ENCODE measurements around the gene PRKCA.

Gene PRKCA

DNA sequence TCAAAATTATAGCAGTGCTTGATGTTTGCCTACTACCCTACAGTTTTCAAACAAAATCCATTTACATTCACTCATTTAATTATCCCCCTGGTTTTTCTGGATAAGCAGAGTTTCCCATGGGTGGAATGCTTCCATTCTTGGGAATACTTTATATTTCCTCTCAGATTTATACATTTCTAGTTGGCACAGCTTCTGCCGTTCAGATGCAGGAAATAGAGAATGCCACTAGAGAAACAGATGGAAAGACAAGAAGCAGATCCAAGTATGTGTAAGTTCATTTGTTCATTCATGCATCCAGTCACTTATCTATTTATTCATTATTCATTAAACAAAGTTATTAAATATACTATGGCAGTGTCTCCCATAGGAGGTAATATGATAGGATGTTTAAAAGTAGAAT lies 467.5 kb downstream of the PRKCA start:
- DNase-seq (ENCODE audit: low read depth, low spot score), result no peak

GRCh38 chr17:66772148-66772812 lies 469.9 kb downstream of the PRKCA start:
- DNase-seq (ENCODE audit: low read depth, low spot score), result no peak

- DNase-seq (ENCODE audit: low read depth, low spot score), result no peak
These were observed 472.9 kb downstream of the PRKCA start for GRCh38 chr17:66775271-66775670.

DNA sequence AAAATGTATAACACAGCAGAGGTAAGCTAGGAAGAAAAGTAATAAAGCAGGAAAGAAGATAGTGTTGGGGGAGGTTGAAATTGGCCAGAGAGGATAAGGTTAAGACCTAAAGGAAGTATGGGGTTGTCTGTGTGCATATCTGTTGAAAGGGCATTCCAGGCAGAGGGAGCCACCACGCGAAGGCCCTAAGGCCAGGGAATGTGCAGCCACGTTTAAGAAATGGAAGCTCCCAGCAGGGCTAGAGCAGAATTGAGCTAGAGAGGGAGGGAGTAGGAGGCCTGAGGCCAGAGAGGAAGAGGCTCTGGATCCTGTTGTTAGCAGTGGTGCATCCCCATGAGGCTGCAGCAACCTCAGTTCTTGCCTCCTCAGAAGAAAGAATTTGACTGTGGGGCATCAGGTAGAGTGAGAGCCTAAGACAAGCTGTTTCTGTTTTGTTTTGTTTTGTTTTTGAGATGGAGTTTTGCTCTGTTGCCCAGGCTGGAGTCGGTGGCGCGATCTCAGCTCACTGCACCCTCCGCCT lies 473.5 kb downstream of the PRKCA start:
- DNase-seq (ENCODE audit: low read depth, low spot score), result no peak

DNA sequence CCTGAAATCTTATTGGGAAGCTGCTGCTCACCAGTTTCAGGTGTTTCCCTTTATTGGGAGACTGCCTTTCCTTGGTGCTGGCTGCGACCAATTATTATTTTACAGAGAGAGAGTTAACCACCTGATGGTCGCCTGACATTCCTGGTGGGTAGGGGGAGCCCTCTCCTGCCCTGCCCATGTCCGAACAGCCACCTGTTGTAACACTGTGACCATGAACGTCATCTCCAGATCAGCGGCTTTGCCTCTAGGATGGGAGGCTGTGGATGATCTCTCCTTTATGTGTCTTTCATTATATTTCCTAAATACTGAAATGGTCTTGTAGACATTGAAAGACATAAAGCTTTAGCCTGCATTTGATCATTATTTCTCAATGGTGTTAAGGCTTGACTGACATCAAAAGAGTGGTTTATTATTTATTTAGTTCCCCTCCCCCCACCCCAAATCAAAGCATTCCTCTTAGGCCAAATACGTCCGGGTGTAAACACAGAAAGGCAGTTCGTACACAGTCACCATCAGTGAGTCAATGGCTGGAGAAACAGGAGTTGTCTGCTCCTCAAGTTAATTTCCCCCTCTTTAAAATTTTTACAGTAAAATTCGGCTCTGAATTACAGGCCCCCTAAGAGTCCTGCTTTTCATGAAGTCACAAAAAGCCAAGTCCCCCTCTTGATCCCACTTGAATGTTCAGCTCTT lies 474.7 kb downstream of the PRKCA start:
- no peak for DNase-seq (ENCODE audit: low read depth, low spot score)

- DNase-seq (ENCODE audit: low read depth, low spot score), result no peak
These were observed 475.3 kb downstream of the PRKCA start for GRCh38 chr17:66777689-66778225.

DNA sequence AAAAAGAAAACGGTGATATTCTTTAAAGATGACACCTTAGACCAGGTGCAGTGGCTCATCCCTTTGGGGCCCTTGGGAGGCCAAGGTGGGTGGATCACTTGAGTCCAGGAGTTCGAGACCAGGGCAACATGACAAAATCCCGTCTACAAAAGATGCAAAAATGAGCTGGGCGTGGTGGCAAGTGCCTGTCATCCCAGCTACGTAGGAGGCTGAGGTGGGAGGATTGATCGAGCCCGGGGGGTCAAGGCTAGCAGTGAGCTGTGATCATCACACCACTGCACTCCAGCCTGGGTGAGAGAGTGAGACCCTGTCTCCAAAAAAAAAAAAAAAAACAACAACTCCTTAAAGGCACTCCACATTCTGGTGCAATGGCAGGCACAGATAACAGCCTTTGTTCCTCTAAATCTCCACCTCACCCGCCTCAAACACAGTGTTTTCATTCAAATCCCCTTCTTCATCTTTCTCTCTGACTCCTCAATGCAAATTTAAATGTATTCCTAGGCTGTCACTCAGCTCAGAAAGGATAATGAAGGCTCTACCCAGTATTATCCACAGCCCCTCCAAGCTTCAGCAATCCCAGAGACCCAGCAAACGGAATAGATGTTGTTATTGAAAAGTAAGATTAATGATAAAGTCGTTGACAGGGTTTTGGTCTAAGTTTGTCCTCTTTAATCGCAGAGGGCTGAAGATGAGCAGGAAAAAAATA lies 476.3 kb downstream of the PRKCA start:
- no peak for DNase-seq (ENCODE audit: low read depth, low spot score)

DNA sequence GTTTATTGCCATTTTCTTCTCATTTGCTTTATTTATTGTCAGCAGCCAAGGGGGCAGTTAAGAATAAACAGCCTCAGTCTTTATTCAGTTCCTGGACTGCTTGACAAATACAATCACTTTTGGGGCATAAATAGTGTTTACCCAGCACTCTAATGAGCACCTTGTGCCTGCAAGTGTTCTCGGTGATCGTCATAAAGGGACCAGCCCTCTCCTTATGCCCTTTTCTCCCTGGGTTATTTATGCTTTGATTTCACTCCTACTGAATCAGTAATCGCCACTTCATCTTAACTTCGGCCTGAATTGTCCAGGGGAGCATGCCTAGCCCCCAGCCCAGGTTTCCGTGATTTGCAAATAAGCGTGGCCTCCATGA lies 476.8 kb downstream of the PRKCA start:
- no peak for DNase-seq (ENCODE audit: low read depth, low spot score)

GRCh38 chr17:66781135-66781534 lies 478.7 kb downstream of the PRKCA start:
- DNase-seq (ENCODE audit: low read depth, low spot score), result no peak

- no peak for DNase-seq (ENCODE audit: low read depth, low spot score)
These were observed 480.4 kb downstream of the PRKCA start for GRCh38 chr17:66782851-66783250.

- no peak for DNase-seq (ENCODE audit: low read depth, low spot score)
These were observed 481.4 kb downstream of the PRKCA start for GRCh38 chr17:66783656-66784381.

GRCh38 chr17:66784621-66785364 lies 482.4 kb downstream of the PRKCA start:
- no peak for DNase-seq (ENCODE audit: low read depth, low spot score)

DNA sequence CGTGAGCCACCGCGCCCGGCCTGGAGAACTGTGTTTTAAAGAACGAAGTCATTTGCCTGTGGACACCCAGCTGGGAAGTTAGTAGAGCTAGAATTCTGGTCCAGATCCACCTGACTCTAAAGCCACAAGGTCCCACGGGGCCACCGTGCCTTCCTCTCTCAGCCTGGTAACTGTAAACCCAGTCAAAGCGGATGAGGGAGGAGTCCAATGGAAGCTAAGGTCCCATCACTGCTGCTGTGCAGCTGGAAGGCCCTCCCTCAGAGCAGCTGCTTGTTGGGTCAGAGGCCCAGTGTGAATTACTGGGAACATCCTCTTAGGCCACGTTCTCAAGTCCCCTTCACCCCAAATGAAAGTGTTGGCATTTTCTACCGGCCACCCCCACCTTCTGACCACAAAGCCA lies 483.7 kb downstream of the PRKCA start:
- DNase-seq (ENCODE audit: low read depth, low spot score), result no peak

DNA sequence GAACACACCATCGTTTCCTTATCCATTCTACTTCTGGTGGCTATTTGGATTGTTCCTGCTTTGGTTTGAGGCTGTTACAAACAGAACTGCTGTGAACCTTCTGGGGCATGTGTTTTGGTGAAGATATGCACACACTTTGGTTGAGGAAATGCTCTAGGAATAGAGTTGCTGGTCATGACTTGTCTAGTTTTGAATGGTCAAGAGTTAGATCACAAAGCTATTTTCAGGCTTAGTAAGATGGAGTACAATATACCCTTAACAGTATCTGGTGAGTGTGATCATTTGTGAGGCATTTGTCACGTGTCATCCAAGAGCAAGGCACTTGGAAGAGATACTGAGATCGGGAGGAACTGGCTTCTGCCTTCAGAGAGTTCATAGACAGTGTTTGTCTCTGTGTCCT lies 485.5 kb downstream of the PRKCA start:
- no peak for DNase-seq (ENCODE audit: low read depth, low spot score)

DNA sequence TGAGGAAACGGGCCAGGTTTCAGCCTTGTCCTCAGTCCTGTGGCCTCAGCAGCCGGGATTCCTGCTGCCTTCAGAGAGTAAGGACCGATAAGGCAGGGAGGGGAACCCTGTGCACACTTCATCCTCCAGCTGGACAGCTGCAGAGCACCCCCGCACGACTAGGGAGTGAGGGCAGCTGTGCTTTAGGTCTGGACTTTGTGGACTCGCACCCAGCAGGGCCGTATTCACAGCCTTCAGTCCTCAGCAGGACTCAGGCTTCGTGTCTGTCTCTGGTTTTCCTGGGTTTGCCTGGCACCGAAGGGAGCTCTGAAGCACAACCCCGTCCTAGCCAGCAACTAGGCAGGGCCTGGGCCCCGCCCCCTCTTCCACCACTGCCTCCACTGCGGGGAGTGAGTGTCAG lies 486.7 kb downstream of the PRKCA start:
- DNase-seq (ENCODE audit: low read depth, low spot score), result no peak

GRCh38 chr17:66789961-66790437 lies 487.6 kb downstream of the PRKCA start:
- no peak for DNase-seq (ENCODE audit: low read depth, low spot score)

DNA sequence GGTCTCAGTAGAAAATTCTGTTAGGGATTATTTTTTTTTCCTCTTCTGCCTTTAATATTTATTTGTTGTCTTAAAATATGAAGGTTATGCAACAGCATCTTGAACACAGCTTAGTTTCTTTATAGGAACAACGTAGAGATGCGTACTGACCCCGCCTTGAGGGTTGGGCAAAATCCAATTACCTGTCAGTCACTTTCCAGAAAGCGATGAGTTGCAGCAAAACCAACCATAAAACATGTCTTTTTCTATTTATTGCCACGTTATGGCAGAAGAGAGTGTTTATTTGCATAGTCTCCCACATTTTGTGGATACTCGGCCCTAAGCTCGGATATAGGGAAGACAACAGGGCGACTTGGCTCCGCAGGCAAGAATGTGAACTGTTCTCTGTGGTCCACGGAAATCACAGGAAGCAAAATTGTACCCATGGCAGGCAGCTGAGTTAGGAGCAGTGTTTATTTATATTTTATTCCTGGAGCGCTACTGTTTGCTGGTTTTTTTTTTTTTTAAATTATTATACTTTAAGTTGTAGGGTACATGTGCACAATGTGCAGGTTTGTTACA lies 488.2 kb downstream of the PRKCA start:
- DNase-seq (ENCODE audit: low read depth, low spot score), result no peak

- DNase-seq (ENCODE audit: low read depth, low spot score), result no peak
These were observed 488.9 kb downstream of the PRKCA start for GRCh38 chr17:66791347-66791746.

DNA sequence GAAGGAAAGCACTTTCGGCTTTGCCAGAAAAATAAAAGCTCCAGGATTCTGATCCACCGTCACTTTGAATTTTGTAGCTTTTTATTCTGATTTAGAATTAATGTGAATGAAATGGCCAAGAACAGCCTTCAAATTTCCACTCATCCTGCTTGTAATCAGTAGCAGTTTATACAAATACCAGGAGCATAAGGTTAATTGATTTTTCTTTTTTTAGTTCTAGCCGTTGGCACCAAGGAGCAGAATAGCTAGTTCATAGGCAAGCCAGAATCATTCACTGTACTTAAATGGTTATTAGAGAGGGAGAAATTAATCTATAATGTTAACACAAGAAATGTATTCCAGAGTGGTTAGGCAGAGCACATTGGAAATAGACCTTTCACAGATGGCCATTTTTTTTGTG lies 491.4 kb downstream of the PRKCA start:
- no peak for DNase-seq (ENCODE audit: low read depth, low spot score)

DNA sequence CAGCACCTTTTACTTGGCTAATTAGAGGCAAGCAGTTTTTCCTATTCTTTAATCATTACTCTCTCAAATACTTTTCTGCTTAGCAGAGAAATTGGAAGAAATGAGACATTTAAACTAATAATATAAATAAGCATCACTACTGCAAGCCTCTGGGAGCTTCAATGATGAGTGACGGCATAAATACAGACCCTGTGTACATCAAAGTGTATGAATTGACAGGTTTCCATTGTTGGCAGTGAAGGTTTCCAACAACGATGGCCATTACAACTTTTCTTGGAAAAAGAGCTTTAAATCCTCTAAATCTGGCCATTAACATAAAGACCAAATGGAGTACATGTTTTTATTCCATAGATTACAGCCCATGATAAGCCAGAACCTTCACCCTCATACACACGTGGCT lies 493.1 kb downstream of the PRKCA start:
- DNase-seq (ENCODE audit: low read depth, low spot score), result no peak
